Measurements from ENCODE around the gene AKT3.
"Not testable (repeated sequence)": the region's sequence is repeated elsewhere in the genome, so short reads cannot be mapped to it uniquely, and the experiment has no call there.

- TF ChIP-seq CTCF, EZH2phosphoT487 (IDR thresholded peaks at IDR 0.05): not testable (repeated sequence)
These were observed 187.9 kb downstream of the AKT3 start for GRCh38 chr1:243662169-243662568.

Data from neural progenitor cell (in vitro differentiated cells).